Prostate gland (tissue), 2 donors: ENCODE data around the gene AKAP7.

Experiments
- POLR2A ChIP-seq: fragments of 450-650 bp; IDR thresholded peaks from one replicate; pipeline ENCODE4 v1.6.1; 2016; ENCODE audit warnings: antibody characterized with exemption, mild to moderate bottlenecking
- POLR2AphosphoS5 ChIP-seq: sonication (generic); formaldehyde crosslinking; IDR thresholded peaks from one replicate; pipeline ENCODE4 v1.6.1; 2017; ENCODE audit warnings: antibody characterized with exemption
- TF ChIP-seq, protein P1 (sequence below), 4 experiments: fragments of 200-600 bp in 2 of 4; fragments of 450-650 bp in 2 of 4; sonication (generic) in 2 of 4; IDR thresholded peaks; 1 replicate in 3 of 4; 2 replicates in 1 of 4; pipeline ENCODE4 v1.5.1; 2016 to 2019; ENCODE audit warnings: antibody characterized with exemption in 4 of 4, mild to moderate bottlenecking in 2 of 4, moderate library complexity in 2 of 4

DNA sequence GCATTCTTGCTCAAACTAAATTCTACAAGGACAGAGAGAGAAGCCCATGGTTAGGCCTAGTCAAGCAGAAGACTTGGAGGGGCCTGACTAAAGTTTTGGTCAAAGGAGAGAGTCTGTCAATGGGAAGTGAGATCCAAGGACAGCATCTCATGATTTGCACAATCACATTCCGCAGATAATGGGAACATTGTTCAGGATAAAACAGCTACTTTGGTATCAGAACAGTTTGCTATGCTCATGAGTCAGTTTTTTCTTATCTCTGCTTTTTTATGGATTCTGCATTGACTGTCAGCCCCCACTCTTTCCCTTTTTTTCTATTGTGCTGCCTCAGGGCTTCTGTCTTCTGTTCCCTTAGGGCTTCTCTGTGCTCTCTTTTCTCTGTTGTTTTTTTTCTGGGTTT lies 28.6 kb downstream of the AKAP7 start:
- TF ChIP-seq, protein P1, sequence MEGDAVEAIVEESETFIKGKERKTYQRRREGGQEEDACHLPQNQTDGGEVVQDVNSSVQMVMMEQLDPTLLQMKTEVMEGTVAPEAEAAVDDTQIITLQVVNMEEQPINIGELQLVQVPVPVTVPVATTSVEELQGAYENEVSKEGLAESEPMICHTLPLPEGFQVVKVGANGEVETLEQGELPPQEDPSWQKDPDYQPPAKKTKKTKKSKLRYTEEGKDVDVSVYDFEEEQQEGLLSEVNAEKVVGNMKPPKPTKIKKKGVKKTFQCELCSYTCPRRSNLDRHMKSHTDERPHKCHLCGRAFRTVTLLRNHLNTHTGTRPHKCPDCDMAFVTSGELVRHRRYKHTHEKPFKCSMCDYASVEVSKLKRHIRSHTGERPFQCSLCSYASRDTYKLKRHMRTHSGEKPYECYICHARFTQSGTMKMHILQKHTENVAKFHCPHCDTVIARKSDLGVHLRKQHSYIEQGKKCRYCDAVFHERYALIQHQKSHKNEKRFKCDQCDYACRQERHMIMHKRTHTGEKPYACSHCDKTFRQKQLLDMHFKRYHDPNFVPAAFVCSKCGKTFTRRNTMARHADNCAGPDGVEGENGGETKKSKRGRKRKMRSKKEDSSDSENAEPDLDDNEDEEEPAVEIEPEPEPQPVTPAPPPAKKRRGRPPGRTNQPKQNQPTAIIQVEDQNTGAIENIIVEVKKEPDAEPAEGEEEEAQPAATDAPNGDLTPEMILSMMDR (IDR thresholded peaks at IDR 0.05) = no peak
- no peak for TF ChIP-seq POLR2AphosphoS5
- TF ChIP-seq POLR2A = no peak
